ENCODE data around the gene KCNIP4.

KCNIP4 gene

GRCh38 chr4:21664355-21664754 is 284.2 kb downstream of the KCNIP4 start:
- no peaks in the 10 kb centered on the region for H3K27me3 ChIP-seq (ENCODE audit: insufficient read depth, poor library complexity, severe bottlenecking)
- no peak for TF ChIP-seq CTCF (IDR thresholded peaks at IDR 0.05; ENCODE audit: poor library complexity, severe bottlenecking)
- no peak overlapping the region for H3K4me3 ChIP-seq (ENCODE audit: severe bottlenecking)
- H3K27ac ChIP-seq (ENCODE audit: poor library complexity, severe bottlenecking) = no peak overlapping the region
- no peaks in the 10 kb centered on the region for H3K9me3 ChIP-seq (ENCODE audit: severe bottlenecking)
- no peaks in the 10 kb centered on the region for H3K4me1 ChIP-seq (ENCODE audit: insufficient read depth, poor library complexity, severe bottlenecking)
- no peak for ATAC-seq (ENCODE audit: low read depth)
- DNase-seq (ENCODE audit: low spot score) = no peak
- no peaks in the 10 kb centered on the region for H3K36me3 ChIP-seq (ENCODE audit: low read depth)

- DNase-seq (ENCODE audit: low spot score) (no peak), ATAC-seq (ENCODE audit: low read depth) (peak; percentile 93)
Observed at GRCh38 chr4:21656832-21657231, 291.7 kb downstream of the KCNIP4 start.

GRCh38 chr4:21655031-21655430 is 293.5 kb downstream of the KCNIP4 start:
- DNase-seq (ENCODE audit: low spot score) (no peak), ATAC-seq (ENCODE audit: low read depth) (no peak)
- no peak overlapping the region for H3K4me3 ChIP-seq (ENCODE audit: severe bottlenecking)
- H3K27me3 ChIP-seq (ENCODE audit: insufficient read depth, poor library complexity, severe bottlenecking) = no peaks in the 10 kb centered on the region
- TF ChIP-seq CTCF (IDR thresholded peaks at IDR 0.05; ENCODE audit: poor library complexity, severe bottlenecking) = no peak
- H3K27ac ChIP-seq (ENCODE audit: poor library complexity, severe bottlenecking) = no peak overlapping the region
- no peaks in the 10 kb centered on the region for H3K36me3 ChIP-seq (ENCODE audit: low read depth)
- H3K9me3 ChIP-seq (ENCODE audit: severe bottlenecking) = no peaks in the 10 kb centered on the region
- H3K4me1 ChIP-seq (ENCODE audit: insufficient read depth, poor library complexity, severe bottlenecking) = peaks cover 8% of the 10 kb centered on the region

More at GRCh38 chr4:21656832-21657231, 291.7 kb downstream of the KCNIP4 start:
- H3K9me3 ChIP-seq (ENCODE audit: severe bottlenecking) = no peaks in the 10 kb centered on the region
- H3K27ac ChIP-seq (ENCODE audit: poor library complexity, severe bottlenecking) = no peak overlapping the region
- peaks cover 8% of the 10 kb centered on the region for H3K4me1 ChIP-seq (ENCODE audit: insufficient read depth, poor library complexity, severe bottlenecking)
- no peak overlapping the region for H3K4me3 ChIP-seq (ENCODE audit: severe bottlenecking)
- no peaks in the 10 kb centered on the region for H3K27me3 ChIP-seq (ENCODE audit: insufficient read depth, poor library complexity, severe bottlenecking)
- H3K36me3 ChIP-seq (ENCODE audit: low read depth) = no peaks in the 10 kb centered on the region
- no peak for TF ChIP-seq CTCF (IDR thresholded peaks at IDR 0.05; ENCODE audit: poor library complexity, severe bottlenecking)

- Histone ChIP-seq H3K4me3 (ENCODE audit: severe bottlenecking) (no peak overlapping the region), H3K27me3 (ENCODE audit: insufficient read depth, poor library complexity, severe bottlenecking) (no peaks in the 10 kb centered on the region), H3K36me3 (ENCODE audit: low read depth) (no peaks in the 10 kb centered on the region), H3K9me3 (ENCODE audit: severe bottlenecking) (no peaks in the 10 kb centered on the region), H3K4me1 (ENCODE audit: insufficient read depth, poor library complexity, severe bottlenecking) (peaks cover 8% of the 10 kb centered on the region), H3K27ac (ENCODE audit: poor library complexity, severe bottlenecking) (no peak overlapping the region)
- TF ChIP-seq CTCF (IDR thresholded peaks at IDR 0.05; ENCODE audit: poor library complexity, severe bottlenecking) = no peak
- DNase-seq (ENCODE audit: low spot score) (no peak), ATAC-seq (ENCODE audit: low read depth) (no peak)
Observed at GRCh38 chr4:21652508-21653231, 295.9 kb downstream of the KCNIP4 start.

GRCh38 chr4:21649391-21650090 is 299.0 kb downstream of the KCNIP4 start:
- Histone ChIP-seq H3K36me3 (ENCODE audit: low read depth) (no peaks in the 10 kb centered on the region), H3K4me1 (ENCODE audit: insufficient read depth, poor library complexity, severe bottlenecking) (no peaks in the 10 kb centered on the region), H3K4me3 (ENCODE audit: severe bottlenecking) (no peak overlapping the region), H3K27me3 (ENCODE audit: insufficient read depth, poor library complexity, severe bottlenecking) (no peaks in the 10 kb centered on the region), H3K27ac (ENCODE audit: poor library complexity, severe bottlenecking) (no peak overlapping the region), H3K9me3 (ENCODE audit: severe bottlenecking) (no peaks in the 10 kb centered on the region)
- ATAC-seq (ENCODE audit: low read depth) = no peak
- DNase-seq (ENCODE audit: low spot score) = no peak
- no peak for TF ChIP-seq CTCF (IDR thresholded peaks at IDR 0.05; ENCODE audit: poor library complexity, severe bottlenecking)
